ENCODE results near the gene CHTF18. TPM values are rescaled to one million over a fixed set of nuclear protein-coding genes. Genes with fewer than 3 reads are reported as not detected.

The CHTF18 gene
- total and polyA plus RNA-seq, 2 donors (not counting 3 experiments of a cell fraction or from before 2014, with no cell fraction given) = 33.0 to 69.5 TPM

GRCh38 chr16:764184-764750 is 24.2 kb upstream of the CHTF18 start:
- CTCF ChIA-PET = no interaction called here
- intact Hi-C loops (cut with micrococcal nuclease) (no loop called here), dilution Hi-C loops (cut with MboI; ENCODE audit: extremely low pct_ligation_motif_present, low sequenced_read_pairs) (no loop called here)
- BruUV-seq (replicated peaks) = no TSS peak
- H3K27ac ChIP-seq (ENCODE audit: insufficient read depth, low read depth, low read length) = no peak overlapping the region
- no peak overlapping the region for H3K4me2 ChIP-seq (ENCODE audit: insufficient read depth, low read length)
- no peak for TF ChIP-seq POLR2AphosphoS5 (IDR thresholded peaks at IDR 0.05; ENCODE audit: insufficient read depth, low read depth, low read length)
- no peak for TF ChIP-seq EZH2 (IDR thresholded peaks at IDR 0.05; ENCODE audit: borderline replicate concordance, low read depth, low read length, severe bottlenecking)
- TF ChIP-seq POLR2A (IDR thresholded peaks at IDR 0.05; ENCODE audit: low read depth, low read length) = no peak
- no peak for TF ChIP-seq FOS (IDR thresholded peaks at IDR 0.05; ENCODE audit: borderline replicate concordance, insufficient read depth, low read length)
- TF ChIP-seq CTCF (IDR thresholded peaks at IDR 0.05; ENCODE audit: extremely low read depth in 1 of 2, insufficient read depth in 1 of 2, low read depth in 1 of 2, low read length in 2 of 2) = no peak
- TF ChIP-seq JUN (IDR thresholded peaks at IDR 0.05; ENCODE audit: borderline replicate concordance, insufficient read depth, insufficient read length, low read depth) = no peak
- no peak for TF ChIP-seq MAX (IDR thresholded peaks at IDR 0.05; ENCODE audit: insufficient read depth, insufficient read length)
- no peak for TF ChIP-seq MYC (IDR thresholded peaks at IDR 0.05; ENCODE audit: low read depth, low read length)
- H3K9ac ChIP-seq (replicated peaks; ENCODE audit: extremely low read depth, insufficient read depth, low read length) = no peak overlapping the region
- no peaks in the 10 kb centered on the region for H3K9me1 ChIP-seq (replicated peaks; ENCODE audit: control insufficient read depth, extremely low read depth, insufficient read depth, low read length)
- FAIRE-seq (no peak), DNase-seq (ENCODE audit: low read depth, low spot score) (no peak)
- H3K4me1 ChIP-seq (ENCODE audit: control insufficient read depth, extremely low read depth, insufficient read depth, low read length) = no peaks in the 10 kb centered on the region
- H3K79me2 ChIP-seq (ENCODE audit: control insufficient read depth, insufficient read depth, low read length) = no peaks in the 10 kb centered on the region
- POLR2A ChIA-PET = no interaction called here
- no peaks in the 10 kb centered on the region for H4K20me1 ChIP-seq (replicated peaks; ENCODE audit: control insufficient read depth, extremely low read depth, insufficient read depth, low read length)
- no peaks in the 10 kb centered on the region for H3K9me3 ChIP-seq (replicated peaks; ENCODE audit: control insufficient read depth, insufficient read depth, low read length)
- H2AFZ ChIP-seq (ENCODE audit: low read depth, low read length) = no peak overlapping the region
- no peaks in the 10 kb centered on the region for H3K27me3 ChIP-seq (ENCODE audit: control insufficient read depth in 2 of 2, insufficient read depth in 2 of 2, low read length in 2 of 2)
- no peaks in the 10 kb centered on the region for H3K36me3 ChIP-seq (ENCODE audit: control insufficient read depth in 2 of 2, extremely low read depth in 1 of 2, insufficient read depth in 2 of 2, low read length in 2 of 2)
- H3K4me3 ChIP-seq (replicated peaks in 1 of 3; ENCODE audit: insufficient read depth in 1 of 3, low read depth in 1 of 3, low read length in 3 of 3) = no peak overlapping the region

Measured in endothelial cell of umbilical vein (primary cell).